Measurements from ENCODE around the gene ICE1.

DNA sequence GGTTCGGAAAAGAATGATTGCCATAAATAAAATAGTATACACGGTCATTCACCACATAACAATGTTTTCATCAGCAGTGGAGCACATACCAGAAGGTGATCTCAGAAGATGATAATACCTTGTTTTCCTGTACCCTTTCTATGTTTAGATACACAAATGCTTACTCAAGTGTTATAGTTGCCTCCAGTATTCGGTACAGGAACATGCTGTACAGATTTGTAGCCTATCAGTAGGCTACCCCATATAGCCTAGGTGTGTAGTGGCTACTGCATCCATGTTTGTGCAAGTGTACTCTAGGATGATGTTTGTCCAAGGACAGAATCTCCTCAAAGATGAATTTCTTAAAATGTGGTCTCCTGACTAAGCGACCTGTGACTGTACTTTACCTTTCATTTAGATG, 59.2 kb downstream of the ICE1 start:
- TF ChIP-seq FOXM1 (IDR thresholded peaks at IDR 0.05; ENCODE audit: borderline replicate concordance) (no peak), FOXA1 (IDR thresholded peaks at IDR 0.05) (no peak), HDGF (IDR thresholded peaks at IDR 0.05; ENCODE audit: borderline replicate concordance) (no peak), SUZ12 (IDR thresholded peaks at IDR 0.05) (no peak), L3MBTL2 (conservative IDR thresholded peaks at IDR 0.05) (no peak)

Measured in HEK293T (cell line).